Stimulated activated naive CD8-positive, alpha-beta T cell treated with anti-CD3 and anti-CD28 coated beads, Interleukin-15, amount 100 ng/mL, for 72 hours (primary cell): ENCODE data around the gene KRT37.
"Not testable (repeated sequence)": the region's sequence is repeated elsewhere in the genome, so short reads cannot be mapped to it uniquely, and the experiment has no call there.

Source experiments
- ATAC-seq: fragments of 150-1000 bp; cut with Tn5 transposase; 2 replicates; pipeline ENCODE4 v1.10.0; 2021; ENCODE audit warnings: mild to moderate bottlenecking, moderate library complexity
- DNase-seq, 2 donors: peaks; one replicate each; pipeline ENCODE4 v3.0.0; 2021 to 2022
- H3K27ac Mint-ChIP-seq, 2 donors: one replicate each; pipeline ENCODE4 v1.8.0; 2022; ENCODE audit warnings: mild to moderate bottlenecking in 2 of 2, mixed read lengths in 2 of 2, moderate library complexity in 2 of 2
- H3K27me3 Mint-ChIP-seq: one replicate; pipeline ENCODE4 v1.8.0; 2022; ENCODE audit warnings: mixed read lengths
- H3K4me1 Mint-ChIP-seq: one replicate; pipeline ENCODE4 v1.8.0; 2022; ENCODE audit warnings: mild to moderate bottlenecking, mixed read lengths
- H3K4me3 Mint-ChIP-seq, 2 donors: one replicate each; pipeline ENCODE4 v1.8.0; 2022; ENCODE audit warnings: mild to moderate bottlenecking in 2 of 2, mixed read lengths in 2 of 2, moderate library complexity in 1 of 2
- H3K9me3 Mint-ChIP-seq, 2 donors: one replicate each; pipeline ENCODE4 v1.8.0; 2022; ENCODE audit warnings: mixed read lengths in 2 of 2

The KRT37 gene

DNA sequence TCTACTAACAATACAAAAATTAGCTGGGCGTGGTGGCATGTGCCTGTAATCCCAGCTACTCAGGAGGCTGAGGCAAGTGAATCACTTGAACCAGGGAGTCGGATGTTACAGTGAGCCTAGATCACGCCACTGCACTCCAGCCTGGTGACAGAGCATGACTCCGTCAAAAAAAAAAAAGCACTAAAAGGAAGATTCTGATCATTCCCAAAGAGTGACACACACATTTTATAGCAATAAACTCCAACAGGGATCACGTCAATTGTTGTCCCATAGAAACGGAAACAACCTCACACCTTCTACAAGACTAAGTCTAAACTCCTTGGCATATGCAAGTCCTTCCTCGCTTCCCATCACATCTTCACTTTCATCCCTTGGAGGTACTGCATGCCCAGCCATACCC lies 44.3 kb downstream of the KRT37 start:
- H3K9me3 Mint-ChIP-seq, H3K27ac Mint-ChIP-seq, ATAC-seq, H3K4me1 Mint-ChIP-seq, H3K27me3 Mint-ChIP-seq, DNase-seq, H3K4me3 Mint-ChIP-seq: not testable (repeated sequence)

DNA sequence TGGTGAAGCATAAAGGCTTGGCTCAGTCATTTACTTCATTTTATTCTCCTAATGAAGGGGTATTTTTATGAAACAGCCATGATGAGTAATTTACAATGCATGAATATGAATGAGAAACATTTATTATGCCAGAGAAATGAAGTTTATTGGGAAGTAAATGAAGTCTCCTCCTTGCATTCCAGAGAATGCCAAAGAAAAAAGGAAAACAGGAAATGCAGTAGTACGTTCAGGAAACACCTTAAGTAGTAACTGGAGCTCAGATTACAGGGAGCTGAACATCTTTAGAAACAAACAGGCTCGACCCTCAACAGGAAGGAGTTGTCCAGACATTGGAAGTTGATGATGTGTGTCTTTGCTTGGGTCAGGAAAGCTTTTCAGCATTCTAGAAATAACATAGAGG lies 46.8 kb downstream of the KRT37 start:
- H3K9me3 Mint-ChIP-seq, result peaks cover 5 to 7% of the 10 kb centered on the region in 2 donors
- peaks cover 5% of the 10 kb centered on the region for H3K4me1 Mint-ChIP-seq
- DNase-seq (no peak), ATAC-seq (no peak)
- no peak overlapping the region for H3K4me3 Mint-ChIP-seq
- no peak overlapping the region for H3K27ac Mint-ChIP-seq
- no peaks in the 10 kb centered on the region for H3K27me3 Mint-ChIP-seq
